ENCODE measurements around the gene GGCX. TPM values are rescaled to one million over a fixed set of nuclear protein-coding genes. Genes with fewer than 3 reads are reported as not detected.
"Not testable (repeated sequence)": the region's sequence is repeated elsewhere in the genome, so short reads cannot be mapped to it uniquely, and the experiment has no call there.

GGCX gene
- total RNA-seq, 1 donor from 2014 or later = 23.1 TPM

DNA sequence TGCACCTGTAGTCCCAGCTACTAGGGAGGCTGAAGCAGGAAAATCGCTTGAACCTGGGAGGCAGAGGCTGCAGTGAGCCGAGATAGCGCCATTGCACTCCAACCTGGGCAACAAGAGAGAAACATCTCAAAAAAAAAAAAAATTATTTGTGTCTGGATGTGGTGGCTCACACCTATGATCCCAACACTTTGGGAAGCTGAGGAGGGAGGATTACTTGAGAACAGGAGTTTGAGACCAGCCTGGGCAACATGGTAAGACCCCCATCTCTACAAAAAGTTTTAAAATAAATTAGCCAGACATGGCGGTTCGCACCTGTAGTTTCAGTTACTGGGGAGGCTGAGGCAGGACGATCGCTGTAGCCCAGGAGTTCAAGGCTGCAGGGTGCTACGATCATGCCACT is 14.4 kb upstream of the GGCX start:
- H3K4me3 Mint-ChIP-seq = no peak overlapping the region
- no peak for DNase-seq
- H3K4me1 Mint-ChIP-seq = peaks cover 25% of the 10 kb centered on the region
- H3K36me3 Mint-ChIP-seq (ENCODE audit: low read depth) = peaks cover 8% of the 10 kb centered on the region
- no peaks in the 10 kb centered on the region for H3K9me3 Mint-ChIP-seq
- peaks cover 8% of the 10 kb centered on the region for H3K27me3 Mint-ChIP-seq
- H3K27ac Mint-ChIP-seq = no peak overlapping the region
- intact Hi-C loops (cut with micrococcal nuclease) = no loop called here

DNA sequence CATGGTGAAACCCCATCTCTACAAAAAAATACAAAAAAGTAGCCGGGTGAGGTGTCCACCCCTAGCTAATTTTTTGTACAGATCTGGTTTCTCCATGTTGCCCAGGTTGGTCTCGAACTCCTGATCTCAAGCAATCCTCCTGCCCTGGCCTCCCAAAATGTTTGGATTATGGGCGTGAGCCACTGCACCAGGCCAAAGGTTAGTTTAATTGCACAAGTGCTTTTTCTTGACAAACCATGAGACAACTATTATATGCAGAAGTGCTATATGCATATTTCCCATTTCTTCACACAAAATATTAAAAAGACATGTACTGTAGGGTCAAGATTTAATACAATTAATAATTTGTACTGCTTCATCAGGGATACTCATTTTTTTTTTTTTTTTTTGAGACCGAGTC is 5.0 kb upstream of the GGCX start:
- intact Hi-C loops (cut with micrococcal nuclease) = no loop called here
- no peak overlapping the region for H3K4me3 Mint-ChIP-seq
- H3K27me3 Mint-ChIP-seq = peaks cover 11% of the 10 kb centered on the region
- H3K36me3 Mint-ChIP-seq (ENCODE audit: low read depth) = no peaks in the 10 kb centered on the region
- DNase-seq = no peak
- H3K4me1 Mint-ChIP-seq = peaks cover 9% of the 10 kb centered on the region
- no peaks in the 10 kb centered on the region for H3K9me3 Mint-ChIP-seq
- H3K27ac Mint-ChIP-seq = no peak overlapping the region

DNA sequence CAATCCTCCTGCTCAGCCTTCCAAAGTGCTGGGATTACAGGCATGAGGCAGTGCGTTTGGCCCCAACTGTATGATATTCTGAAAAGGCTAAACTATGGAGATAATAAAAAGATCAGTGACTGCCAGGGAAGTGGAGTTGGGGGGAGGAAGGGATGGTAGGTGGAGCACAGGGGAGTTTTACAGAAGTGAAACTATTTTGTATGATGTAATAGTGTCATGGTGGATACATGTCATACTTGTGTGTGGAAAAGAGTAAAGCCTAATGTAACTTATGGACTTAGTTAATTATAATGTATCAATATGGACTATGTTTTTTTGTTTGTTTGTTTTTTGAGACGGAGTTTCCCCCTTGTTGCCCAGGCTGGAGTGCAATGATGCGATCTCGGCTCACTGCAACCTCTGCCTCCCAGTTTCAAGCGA is 2.9 kb upstream of the GGCX start:
- Mint-ChIP-seq H3K27ac (no peak overlapping the region), H3K9me3 (no peaks in the 10 kb centered on the region), H3K36me3 (ENCODE audit: low read depth) (no peaks in the 10 kb centered on the region), H3K27me3 (no peaks in the 10 kb centered on the region), H3K4me1 (peaks cover 23% of the 10 kb centered on the region), H3K4me3 (no peak overlapping the region)
- intact Hi-C loops (cut with micrococcal nuclease) = no loop called here
- no peak for DNase-seq

- intact Hi-C loops (cut with micrococcal nuclease) = loop anchor here (1.0 to 2.0 kb wide), 6 partner anchors 17 to 207 kb away; partner anchors contain the start of genes ELMOD3, MAT2A, RETSAT and RNF181
- no peak for DNase-seq
- Mint-ChIP-seq H3K36me3 (ENCODE audit: low read depth) (peaks cover 8% of the 10 kb centered on the region), H3K9me3 (no peaks in the 10 kb centered on the region), H3K27ac (peak overlapping the region; percentile 96), H3K4me3 (peak overlapping the region; percentile 97), H3K4me1 (peaks cover 30% of the 10 kb centered on the region), H3K27me3 (no peaks in the 10 kb centered on the region)
These were observed 447 bp downstream of the GGCX start for GRCh38 chr2:85560812-85561279.

DNA sequence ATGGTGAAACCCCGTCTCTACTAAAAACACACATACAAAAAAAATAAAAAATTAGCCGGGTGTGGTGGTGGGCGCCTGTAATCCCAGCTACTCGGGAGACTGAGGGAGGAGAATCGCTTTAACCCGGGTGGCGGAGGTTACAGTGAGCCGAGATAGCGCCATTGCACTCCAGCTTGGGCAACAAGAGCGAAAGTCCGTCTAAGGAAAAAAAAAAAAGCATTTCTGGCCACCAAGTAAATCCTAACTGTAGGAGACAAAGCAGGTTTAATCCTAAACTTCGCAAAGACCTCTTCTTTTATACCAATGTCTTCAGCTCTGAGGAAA is 928 bp downstream of the GGCX start:
- not testable (repeated sequence) for H3K27me3 Mint-ChIP-seq, H3K9me3 Mint-ChIP-seq, DNase-seq
- H3K36me3 Mint-ChIP-seq (ENCODE audit: low read depth) = peaks cover 12% of the 10 kb centered on the region
- intact Hi-C loops (cut with micrococcal nuclease) = loop anchor here (2.0 kb wide), 1 partner anchor 56 kb away; the partner anchor contains the start of gene USP39
- peak overlapping the region; percentile 97 for H3K4me3 Mint-ChIP-seq
- peaks cover 30% of the 10 kb centered on the region for H3K4me1 Mint-ChIP-seq
- H3K27ac Mint-ChIP-seq = peak overlapping the region; percentile 96

- intact Hi-C loops (cut with micrococcal nuclease) = no loop called here
- Mint-ChIP-seq H3K9me3 (no peaks in the 10 kb centered on the region), H3K27ac (no peak overlapping the region), H3K4me3 (no peak overlapping the region), H3K36me3 (ENCODE audit: low read depth) (peaks cover 23% of the 10 kb centered on the region), H3K4me1 (peaks cover 27% of the 10 kb centered on the region), H3K27me3 (no peaks in the 10 kb centered on the region)
- no peak for DNase-seq
These were observed 3.1 kb downstream of the GGCX start for GRCh38 chr2:85558160-85558559.

DNA sequence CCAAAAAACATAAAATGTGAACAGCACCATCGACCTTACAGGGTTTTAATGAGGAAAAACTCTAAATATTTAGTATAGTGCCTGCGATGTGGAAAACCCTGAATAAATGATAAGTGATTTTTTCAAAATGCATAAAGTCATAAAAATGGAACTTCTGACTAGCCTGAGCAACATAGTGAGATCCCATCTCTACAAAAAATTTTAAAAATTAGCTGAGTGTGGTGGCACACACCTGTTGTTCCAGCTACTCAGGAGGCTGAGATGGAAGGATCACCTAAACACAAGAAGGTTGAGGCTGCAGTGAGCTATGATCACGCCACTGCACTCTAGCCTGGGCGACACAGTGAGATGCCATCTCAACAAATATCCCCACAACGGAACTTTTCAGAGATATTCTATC is 4.2 kb downstream of the GGCX start:
- Mint-ChIP-seq H3K4me3 (no peak overlapping the region), H3K36me3 (ENCODE audit: low read depth) (peaks cover 29% of the 10 kb centered on the region), H3K27ac (no peak overlapping the region), H3K9me3 (no peaks in the 10 kb centered on the region), H3K27me3 (no peaks in the 10 kb centered on the region), H3K4me1 (peaks cover 26% of the 10 kb centered on the region)
- intact Hi-C loops (cut with micrococcal nuclease) = no loop called here
- no peak for DNase-seq

DNA sequence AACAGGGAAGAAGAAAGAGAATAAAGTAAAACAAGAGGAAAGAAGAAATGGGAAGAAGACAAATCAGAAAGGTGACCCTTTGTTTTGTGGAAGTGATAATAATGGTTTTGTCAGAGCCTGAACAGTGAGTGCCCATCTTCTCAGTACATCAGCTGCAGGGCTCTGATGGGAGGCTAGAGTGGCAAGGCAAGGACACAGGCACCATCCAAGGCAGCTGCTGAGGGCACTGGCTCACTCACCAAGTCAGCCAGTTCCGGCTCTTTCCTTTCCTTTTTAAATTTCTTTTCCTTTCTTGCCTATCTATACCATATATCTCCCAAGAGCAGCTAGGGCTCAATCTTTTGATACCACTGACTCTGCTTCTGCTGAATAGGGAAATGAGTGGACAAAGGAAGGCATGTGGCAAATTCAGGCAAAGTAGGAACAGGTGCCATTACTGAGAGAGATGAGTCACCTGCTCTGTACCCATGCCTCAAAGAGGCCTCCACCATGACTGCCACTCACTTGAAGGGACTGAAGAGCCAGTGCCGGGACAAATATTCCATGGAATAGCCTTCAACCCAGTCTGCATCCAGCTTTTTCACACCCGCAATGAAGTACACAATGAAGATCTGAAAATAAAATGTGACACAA is 6.2 kb downstream of the GGCX start:
- no peaks in the 10 kb centered on the region for H3K27me3 Mint-ChIP-seq

DNA sequence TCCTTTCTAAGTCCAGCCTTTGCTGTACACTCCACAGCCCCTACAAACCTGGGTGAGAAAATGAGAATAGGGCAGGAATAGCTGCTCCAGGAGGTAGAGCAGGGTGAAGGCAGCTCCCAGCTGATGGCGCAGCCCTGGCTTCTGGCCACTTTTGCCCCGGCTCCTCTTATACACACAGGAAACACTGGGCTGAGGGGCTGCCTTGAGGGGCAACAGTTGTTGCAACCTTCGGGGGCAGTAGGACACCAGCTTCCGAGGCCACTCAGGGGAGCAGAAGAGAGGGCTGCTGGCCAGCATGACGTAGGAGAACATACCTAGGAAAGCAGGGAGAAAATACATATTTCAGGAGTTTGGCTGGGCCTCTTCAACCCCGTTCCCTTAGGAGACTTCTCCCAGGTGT is 8.1 kb downstream of the GGCX start:
- Mint-ChIP-seq H3K4me1 (peaks cover 9% of the 10 kb centered on the region), H3K9me3 (no peaks in the 10 kb centered on the region), H3K4me3 (no peak overlapping the region), H3K27ac (no peak overlapping the region), H3K36me3 (ENCODE audit: low read depth) (peaks cover 41% of the 10 kb centered on the region), H3K27me3 (no peaks in the 10 kb centered on the region)
- intact Hi-C loops (cut with micrococcal nuclease) = no loop called here
- DNase-seq = no peak

More for the DNA sequence above, 6.2 kb downstream of the GGCX start:
- no peak for DNase-seq
- intact Hi-C loops (cut with micrococcal nuclease) = no loop called here
- Mint-ChIP-seq H3K9me3 (no peaks in the 10 kb centered on the region), H3K4me3 (no peak overlapping the region), H3K27ac (no peak overlapping the region), H3K36me3 (ENCODE audit: low read depth) (peaks cover 41% of the 10 kb centered on the region), H3K4me1 (peaks cover 17% of the 10 kb centered on the region)

- Mint-ChIP-seq H3K27me3 (no peaks in the 10 kb centered on the region), H3K9me3 (no peaks in the 10 kb centered on the region), H3K4me3 (no peak overlapping the region), H3K4me1 (peaks cover 5% of the 10 kb centered on the region), H3K27ac (no peak overlapping the region), H3K36me3 (ENCODE audit: low read depth) (peaks cover 41% of the 10 kb centered on the region)
- intact Hi-C loops (cut with micrococcal nuclease) = loop anchor here (1.0 kb wide), 2 partner anchors 132 to 161 kb away; no protein-coding TSS in a partner anchor
- DNase-seq = peak; percentile 96
These were observed 9.3 kb downstream of the GGCX start for GRCh38 chr2:85551698-85552678.

DNA sequence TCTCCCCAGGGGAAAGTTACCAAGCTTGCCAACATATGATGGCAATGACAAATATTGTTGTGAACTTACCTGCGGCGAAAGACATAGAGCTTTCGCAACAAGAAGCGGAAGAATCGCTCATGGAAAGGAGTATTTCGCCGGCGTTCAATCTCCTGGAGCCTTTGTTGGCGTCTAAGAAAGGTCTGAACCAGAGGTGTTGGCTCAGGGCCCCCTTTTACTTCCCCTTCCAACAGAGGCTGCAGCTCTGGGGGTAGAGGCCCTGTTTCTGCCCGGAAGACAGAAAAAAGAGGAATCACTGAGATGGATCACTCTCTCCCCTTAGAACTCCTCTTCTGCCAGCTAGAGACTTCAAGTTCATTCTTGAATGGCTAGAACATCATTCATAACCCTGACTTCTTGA is 10.8 kb downstream of the GGCX start:
- H3K9me3 Mint-ChIP-seq = no peaks in the 10 kb centered on the region
- no peak overlapping the region for H3K4me3 Mint-ChIP-seq
- intact Hi-C loops (cut with micrococcal nuclease) = loop anchor here (1.0 kb wide), 1 partner anchor 8 kb away; no protein-coding TSS in a partner anchor
- peaks cover 45% of the 10 kb centered on the region for H3K36me3 Mint-ChIP-seq (ENCODE audit: low read depth)
- H3K4me1 Mint-ChIP-seq = peaks cover 5% of the 10 kb centered on the region
- no peak for DNase-seq
- no peaks in the 10 kb centered on the region for H3K27me3 Mint-ChIP-seq
- H3K27ac Mint-ChIP-seq = no peak overlapping the region

- Mint-ChIP-seq H3K27ac (no peak overlapping the region), H3K4me1 (peaks cover 6% of the 10 kb centered on the region), H3K36me3 (ENCODE audit: low read depth) (peaks cover 45% of the 10 kb centered on the region), H3K9me3 (no peaks in the 10 kb centered on the region), H3K4me3 (no peak overlapping the region), H3K27me3 (no peaks in the 10 kb centered on the region)
- no peak for DNase-seq
- intact Hi-C loops (cut with micrococcal nuclease) = loop anchor here (1.0 kb wide), 1 partner anchor 8 kb away; no protein-coding TSS in a partner anchor
These were observed 11.5 kb downstream of the GGCX start for GRCh38 chr2:85549826-85550225.

DNA sequence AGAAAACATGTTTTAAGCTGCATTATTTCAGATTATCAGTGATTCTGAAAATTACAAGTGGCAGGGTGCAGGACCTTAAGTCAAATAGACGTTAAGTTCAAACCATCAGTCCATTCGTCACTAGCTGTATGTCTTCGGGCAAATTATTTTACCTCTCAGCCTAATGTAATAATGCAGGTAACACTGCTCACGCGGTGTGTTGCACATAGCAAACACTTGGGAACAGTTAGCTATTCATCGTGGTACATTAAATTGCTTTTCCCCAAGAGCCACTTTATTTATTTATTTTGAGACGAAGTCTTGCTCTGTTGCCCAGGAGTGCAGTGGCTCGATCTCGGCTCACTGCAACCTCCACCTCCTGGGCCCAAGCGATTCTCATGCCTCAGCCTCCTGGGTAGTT is 12.2 kb downstream of the GGCX start:
- no peak for DNase-seq
- peaks cover 49% of the 10 kb centered on the region for H3K36me3 Mint-ChIP-seq (ENCODE audit: low read depth)
- H3K27me3 Mint-ChIP-seq = no peaks in the 10 kb centered on the region
- no peak overlapping the region for H3K4me3 Mint-ChIP-seq
- no peaks in the 10 kb centered on the region for H3K9me3 Mint-ChIP-seq
- peaks cover 9% of the 10 kb centered on the region for H3K4me1 Mint-ChIP-seq
- intact Hi-C loops (cut with micrococcal nuclease) = no loop called here
- H3K27ac Mint-ChIP-seq = no peak overlapping the region

- no peaks in the 10 kb centered on the region for H3K27me3 Mint-ChIP-seq
- peaks cover 14% of the 10 kb centered on the region for H3K4me1 Mint-ChIP-seq
- H3K36me3 Mint-ChIP-seq (ENCODE audit: low read depth) = peaks cover 49% of the 10 kb centered on the region
- intact Hi-C loops (cut with micrococcal nuclease) = no loop called here
- no peak for DNase-seq
- H3K4me3 Mint-ChIP-seq = no peak overlapping the region
- no peak overlapping the region for H3K27ac Mint-ChIP-seq
- no peaks in the 10 kb centered on the region for H3K9me3 Mint-ChIP-seq
These were observed 12.7 kb downstream of the GGCX start for GRCh38 chr2:85548608-85548900.

All from activated CD4-positive, alpha-beta T cell treated with anti-CD3 and anti-CD28 coated beads, Interleukin-2, amount 10 ng/mL, durations not matched to agents 24 days and 14 days (primary cell).